ENCODE results near the gene NAALADL2. TPM values are rescaled to one million over a fixed set of nuclear protein-coding genes. Genes with fewer than 3 reads are reported as not detected.

NAALADL2 gene
- total and polyA plus RNA-seq, 2 of the 8 experiments (the other 6 are each of a cell fraction or from before 2014, with no cell fraction given): 0.12 to 0.22 TPM

DNA sequence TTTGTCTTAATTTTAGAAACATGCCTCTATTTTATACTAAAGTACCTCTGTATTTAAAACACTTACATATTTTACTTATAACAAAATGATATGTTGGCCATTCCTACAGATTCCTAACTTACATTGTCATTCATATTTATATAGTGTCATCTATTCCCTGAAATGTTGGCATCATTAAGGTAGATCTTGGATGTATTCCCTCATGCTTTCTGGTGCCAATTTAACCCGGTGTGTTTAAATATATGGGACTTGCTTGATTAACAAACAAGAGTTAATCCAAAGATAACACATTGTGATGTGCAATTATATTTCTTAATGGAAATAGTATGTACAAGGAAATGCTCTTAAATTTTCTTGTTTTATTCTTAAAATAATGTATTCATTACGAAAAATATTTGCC lies 352.3 kb downstream of the NAALADL2 start (continued):
- TF ChIP-seq TCF12 (IDR thresholded peaks at IDR 0.05; ENCODE audit: low read depth, low read length) (no peak), TEAD4 (IDR thresholded peaks at IDR 0.05; ENCODE audit: low read depth, low read length) (no peak)
